ENCODE results near the gene PIAS1.
"Not testable (repeated sequence)": the region's sequence is repeated elsewhere in the genome, so short reads cannot be mapped to it uniquely, and the experiment has no call there.

Gene PIAS1

GRCh38 chr15:68203486-68203885, 149.4 kb downstream of the PIAS1 start:
- DNase-seq = no peak

- DNase-seq = no peak
Measured at GRCh38 chr15:68203956-68204355, 149.8 kb downstream of the PIAS1 start.

GRCh38 chr15:68204361-68204760, 150.2 kb downstream of the PIAS1 start:
- no peak for DNase-seq

DNA sequence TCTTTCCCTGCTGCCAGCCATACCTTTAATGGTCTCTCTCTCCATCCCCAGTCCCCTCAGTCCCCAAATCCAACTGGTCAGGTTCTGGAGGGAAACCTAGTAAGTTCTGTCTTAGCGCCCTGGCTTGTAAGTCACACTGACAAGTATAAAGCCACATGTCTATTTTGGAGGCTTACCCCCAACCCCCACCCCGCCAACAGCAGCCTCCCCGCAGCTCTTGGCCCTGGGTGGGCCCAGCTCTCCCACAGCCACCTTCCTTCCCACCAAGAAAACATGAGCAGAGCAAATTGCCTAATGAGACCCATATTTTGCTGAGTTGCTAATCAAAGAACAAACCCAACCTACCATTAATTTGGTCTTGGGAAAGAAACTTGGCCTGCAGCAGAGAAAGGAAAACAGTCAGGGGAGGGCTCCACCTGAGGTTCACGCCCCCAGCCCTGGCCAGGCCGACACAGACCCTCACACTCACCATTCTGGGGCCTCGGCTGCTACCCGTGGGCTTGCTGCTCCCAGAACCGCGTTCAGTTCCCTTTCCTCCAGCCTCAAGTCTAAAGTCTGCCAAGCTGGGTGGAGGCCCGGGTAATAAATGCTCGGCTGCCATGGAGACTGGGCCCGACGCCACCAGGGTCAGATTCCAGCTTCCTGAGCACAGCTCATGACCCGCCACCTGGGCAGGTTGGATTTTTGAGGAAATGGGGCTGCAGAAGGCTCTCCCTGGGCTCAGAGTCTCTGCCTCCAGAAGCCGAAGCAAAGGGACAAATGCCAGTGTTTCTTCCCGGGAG, 150.9 kb downstream of the PIAS1 start, which contains the start of gene CALML4:
Gene CALML4, minus strand, starts transcription at position 557 of the 782 bp plus-strand sequence. Its CDS starts 85 bp downstream, at position 472.
- peak in 19 of 58 donors; percentile 14 to 54 (median 29) for DNase-seq

DNA sequence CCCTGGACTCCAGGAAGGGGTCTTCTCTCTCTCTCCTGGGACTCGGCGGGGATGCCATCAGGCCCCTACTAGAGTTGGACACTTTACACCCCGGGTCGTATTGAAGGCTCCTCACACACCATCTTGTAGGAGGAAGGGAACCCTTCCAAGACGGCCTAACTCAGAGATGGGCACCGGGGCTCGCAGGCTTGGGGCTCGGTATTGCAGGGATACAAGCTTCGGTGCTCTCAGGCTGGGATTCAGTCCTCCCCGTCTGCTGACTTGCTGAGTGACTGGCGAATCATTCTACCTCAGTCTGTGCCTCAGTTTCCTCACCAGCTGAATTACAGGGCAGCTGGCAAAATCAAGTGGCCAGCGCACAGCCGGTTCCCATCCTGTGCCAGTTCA, 151.4 kb downstream of the PIAS1 start:
- DNase-seq = no peak

DNA sequence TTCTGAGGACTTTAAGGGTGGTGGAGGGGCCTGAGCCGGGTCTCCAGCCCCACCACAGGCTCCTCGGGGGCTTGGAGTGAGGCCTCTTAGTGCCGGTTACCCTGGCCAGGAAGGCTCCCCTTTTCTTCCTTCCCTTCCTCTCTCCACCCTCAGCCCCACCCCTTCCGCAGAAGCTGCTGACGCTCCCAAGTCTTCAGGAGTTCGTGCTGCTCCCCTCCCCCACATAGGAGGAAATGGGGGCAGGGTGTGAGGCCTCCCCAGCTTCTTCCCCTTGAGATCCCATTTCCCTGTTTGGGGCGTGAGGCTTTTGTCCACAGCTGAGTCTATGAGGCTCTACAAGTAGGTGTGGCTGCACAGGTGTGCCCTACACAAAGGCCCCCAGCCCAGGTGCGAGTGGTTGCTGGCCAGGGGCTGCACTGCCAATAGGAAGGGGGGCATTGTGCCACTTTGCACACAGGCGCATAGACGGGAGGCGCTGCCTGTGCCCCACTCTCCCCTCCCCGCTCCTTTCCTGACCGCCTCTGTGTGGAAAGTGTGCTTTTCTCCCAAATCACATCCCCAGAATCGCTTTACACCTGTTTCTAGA, 151.9 kb downstream of the PIAS1 start:
- peak in 13 of 58 donors; percentile 18 to 48 (median 20) for DNase-seq

- no peak for DNase-seq
Measured at GRCh38 chr15:68206711-68207151, 152.6 kb downstream of the PIAS1 start.

GRCh38 chr15:68207176-68207935, 153.2 kb downstream of the PIAS1 start:
- DNase-seq = no peak

DNA sequence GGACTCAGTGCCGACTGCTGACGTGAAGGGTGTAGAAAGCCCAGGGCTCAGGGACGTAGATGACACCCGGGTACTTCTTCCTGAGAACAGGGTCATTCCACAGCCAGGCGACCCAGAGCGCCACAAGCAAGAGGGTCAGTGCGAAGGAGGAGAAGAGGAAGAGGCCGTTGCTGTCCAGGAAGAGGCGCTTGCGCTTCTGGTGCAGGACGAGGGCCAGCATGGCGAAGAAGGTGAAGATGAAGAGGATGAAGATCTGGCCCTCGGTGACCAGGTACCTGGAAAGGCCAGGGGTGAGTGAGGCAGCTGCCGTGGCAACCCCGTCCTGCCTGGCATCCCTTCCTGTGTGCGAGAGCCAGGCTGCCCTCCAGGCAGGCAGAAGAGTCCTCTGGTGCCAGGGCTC, 154.0 kb downstream of the PIAS1 start:
- peak in 1 of 58 donors; percentile 24 for DNase-seq

GRCh38 chr15:68208636-68209240, 154.6 kb downstream of the PIAS1 start:
- no peak for DNase-seq

- DNase-seq = no peak
Measured at GRCh38 chr15:68209272-68209671, 155.2 kb downstream of the PIAS1 start.

DNA sequence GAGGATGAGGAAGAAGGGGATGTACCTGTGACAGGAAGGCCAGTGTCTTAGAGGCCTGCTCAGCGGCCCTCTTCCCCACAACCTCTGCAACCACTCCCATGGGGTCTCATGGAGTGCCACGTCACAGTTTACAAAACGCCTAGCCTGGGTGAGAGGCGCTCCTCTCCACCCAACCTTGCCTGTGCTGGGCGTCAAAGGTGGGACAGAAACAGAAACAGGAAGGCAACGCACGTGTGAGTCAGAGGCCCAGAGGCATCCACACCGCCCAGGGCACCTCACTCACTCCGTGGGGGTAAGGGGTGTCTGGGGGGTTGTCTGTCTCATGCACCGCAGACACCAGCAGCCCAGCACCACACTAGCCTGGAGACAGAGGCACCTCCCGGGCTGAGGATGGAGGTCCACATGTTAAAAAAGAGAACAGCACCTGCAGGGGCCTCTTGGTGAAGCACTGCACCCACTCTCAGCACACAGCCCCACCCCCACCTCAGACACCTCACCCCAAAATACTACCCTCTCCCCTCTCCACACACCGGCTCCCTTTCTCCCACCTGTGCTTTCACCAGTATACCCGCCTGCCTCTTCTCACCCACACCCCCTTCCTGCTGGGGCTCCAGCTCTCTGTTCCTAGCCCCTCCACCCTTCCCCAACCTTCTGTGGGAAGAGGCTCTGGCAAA, 155.8 kb downstream of the PIAS1 start:
- no peak for DNase-seq

DNA sequence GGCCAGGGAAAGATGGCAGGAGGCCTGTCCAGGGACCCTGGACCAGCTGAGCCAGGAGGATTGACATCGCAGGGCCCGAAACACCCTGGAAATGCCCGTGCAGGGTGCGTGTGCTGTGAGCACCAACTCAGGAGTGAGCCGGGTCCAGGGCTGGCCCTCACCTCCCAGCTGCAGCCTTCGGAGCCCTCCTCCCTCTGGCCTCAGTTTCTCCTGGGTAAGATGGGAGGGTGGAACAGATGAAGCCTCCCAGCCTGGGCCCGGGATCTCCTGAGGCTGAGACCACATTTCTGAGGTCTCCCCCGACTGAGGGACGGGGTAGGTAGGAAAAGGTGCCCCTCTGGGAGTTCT, 156.3 kb downstream of the PIAS1 start:
- DNase-seq = no peak

- DNase-seq = peak in 57 of 58 donors; percentile 28 to 89 (median 75)
Measured at GRCh38 chr15:68210821-68211655, 156.9 kb downstream of the PIAS1 start.

DNA sequence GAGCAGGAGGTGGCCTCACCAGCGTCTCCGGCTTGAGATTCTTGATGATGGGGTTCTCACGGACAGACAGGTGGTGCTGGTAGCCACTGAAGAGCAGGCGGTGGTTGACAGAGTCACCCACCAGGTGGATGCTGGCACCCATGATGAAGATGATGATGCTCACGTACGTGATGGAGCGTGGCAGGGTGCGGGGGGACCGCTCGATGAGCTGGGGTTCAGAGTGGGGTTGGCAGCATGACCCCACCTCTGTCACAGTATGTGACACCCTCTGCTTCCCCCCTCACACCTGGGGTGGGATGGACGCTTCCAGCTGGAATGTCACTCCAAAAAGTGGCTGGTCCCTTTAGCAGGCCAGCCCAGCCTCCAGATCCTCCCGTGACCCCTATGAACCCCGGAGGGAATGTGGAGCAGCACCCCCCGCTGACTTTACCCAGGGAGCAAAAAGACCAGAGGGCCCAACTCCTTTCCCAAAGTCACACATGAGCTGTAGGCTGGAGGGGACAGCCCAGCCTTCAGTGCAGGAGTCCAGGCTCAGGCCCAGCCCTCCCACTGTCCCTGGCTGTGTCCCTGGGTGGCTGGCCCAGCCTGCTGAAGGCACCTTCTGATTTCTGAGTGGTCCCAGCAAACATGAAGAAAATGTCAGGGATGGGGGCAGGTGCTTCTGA, 157.7 kb downstream of the PIAS1 start:
- DNase-seq = no peak

DNA sequence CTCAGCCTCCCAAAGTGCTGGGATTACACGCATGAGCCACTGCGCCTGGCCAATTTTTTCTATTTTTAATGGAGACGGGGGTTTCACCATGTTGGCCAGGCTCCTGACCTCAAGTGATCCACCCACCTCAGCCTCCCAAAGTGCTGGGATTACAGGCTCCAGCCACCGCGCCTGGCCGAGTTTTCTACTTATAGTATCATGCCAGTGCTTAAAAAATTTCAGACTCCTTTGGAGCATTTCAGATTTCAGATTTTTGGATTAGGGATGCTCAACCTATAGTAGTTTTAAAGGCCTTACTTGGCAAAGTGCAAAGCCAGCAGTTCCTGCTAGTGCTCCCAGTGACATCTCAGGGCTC, 159.4 kb downstream of the PIAS1 start:
- not testable (repeated sequence) for DNase-seq

GRCh38 chr15:68213991-68214837, 160.1 kb downstream of the PIAS1 start:
- DNase-seq = no peak

GRCh38 chr15:68214838-68215254, 160.7 kb downstream of the PIAS1 start:
- DNase-seq = no peak

DNA sequence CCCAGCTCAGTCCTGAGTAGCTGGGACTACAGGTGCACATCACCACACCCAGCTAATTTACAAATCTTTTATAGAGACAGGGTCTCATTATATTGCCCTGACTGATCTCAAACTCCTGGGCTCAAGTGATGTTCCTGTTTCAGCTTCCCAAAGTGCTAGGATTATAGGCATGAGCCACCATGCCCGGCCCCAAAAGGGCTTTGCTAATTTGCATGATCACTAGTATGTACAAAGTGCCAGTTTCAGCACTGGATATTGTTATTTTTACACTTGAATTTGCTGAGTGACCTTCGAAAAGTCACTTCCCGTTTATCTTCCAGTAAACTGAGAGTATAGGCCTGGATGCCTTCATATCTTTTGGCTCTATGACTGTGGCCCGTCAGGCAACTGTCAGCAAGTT, 163.2 kb downstream of the PIAS1 start:
- no peak for DNase-seq
